GM12891 (cell line): ENCODE measurements around the gene ARHGAP24.

Experiments
- PAX5 ChIP-seq: IDR thresholded peaks from 2 replicates; pipeline ENCODE4 v1.6.1; 2011; ENCODE audit warnings: low read length, moderate library complexity, mild to moderate bottlenecking; ENCODE audit not compliant: insufficient read depth, severe bottlenecking
- POLR2A ChIP-seq: IDR thresholded peaks from 2 replicates; pipeline ENCODE4 v1.6.1; 2011; ENCODE audit warnings: low read depth, low read length, control low read depth
- POLR2AphosphoS5 ChIP-seq: IDR thresholded peaks from 2 replicates; pipeline ENCODE4 v1.6.1; 2011; ENCODE audit warnings: low read depth, low read length, control low read depth
- TAF1 ChIP-seq: IDR thresholded peaks from 2 replicates; pipeline ENCODE4 v1.6.1; 2011; ENCODE audit warnings: low read depth, low read length, control low read depth

DNA sequence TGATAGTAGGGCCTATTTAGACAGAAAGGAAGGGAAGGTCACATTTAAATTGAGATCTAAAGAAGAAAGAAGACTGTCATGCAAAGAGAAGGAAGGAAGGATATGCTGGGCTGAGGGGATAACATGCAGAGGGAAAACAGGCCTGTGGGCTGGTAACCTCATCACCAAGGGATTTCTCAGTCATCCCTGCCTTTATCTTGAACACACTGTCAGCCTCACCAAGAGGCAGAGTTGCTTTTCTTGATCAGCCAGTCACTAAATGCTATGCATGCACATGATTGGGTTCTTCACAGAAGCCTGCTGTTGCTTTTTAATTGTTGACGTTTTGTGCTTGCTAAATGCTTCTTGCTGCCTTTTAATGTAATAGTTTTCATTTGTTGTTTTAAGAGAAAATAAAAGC is 113.0 kb downstream of the ARHGAP24 start:
- no peak for TF ChIP-seq TAF1
- no peak for TF ChIP-seq POLR2AphosphoS5
- no peak for TF ChIP-seq POLR2A
- no peak for TF ChIP-seq PAX5
